GM18519 (cell line): ENCODE results near the gene SPARC.
"Not testable (repeated sequence)": the region's sequence is repeated elsewhere in the genome, so short reads cannot be mapped to it uniquely, and the experiment has no call there.

ENCODE experiments used
- ATAC-seq: cut with Tn5 transposase; IDR thresholded peaks from one replicate; pipeline ENCODE4 v1.9.1; 2021; ENCODE audit warnings: mild to moderate bottlenecking, moderate library complexity; ENCODE audit not compliant: unreplicated experiment, low FRiP score

Gene SPARC, protein sequence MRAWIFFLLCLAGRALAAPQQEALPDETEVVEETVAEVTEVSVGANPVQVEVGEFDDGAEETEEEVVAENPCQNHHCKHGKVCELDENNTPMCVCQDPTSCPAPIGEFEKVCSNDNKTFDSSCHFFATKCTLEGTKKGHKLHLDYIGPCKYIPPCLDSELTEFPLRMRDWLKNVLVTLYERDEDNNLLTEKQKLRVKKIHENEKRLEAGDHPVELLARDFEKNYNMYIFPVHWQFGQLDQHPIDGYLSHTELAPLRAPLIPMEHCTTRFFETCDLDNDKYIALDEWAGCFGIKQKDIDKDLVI

DNA sequence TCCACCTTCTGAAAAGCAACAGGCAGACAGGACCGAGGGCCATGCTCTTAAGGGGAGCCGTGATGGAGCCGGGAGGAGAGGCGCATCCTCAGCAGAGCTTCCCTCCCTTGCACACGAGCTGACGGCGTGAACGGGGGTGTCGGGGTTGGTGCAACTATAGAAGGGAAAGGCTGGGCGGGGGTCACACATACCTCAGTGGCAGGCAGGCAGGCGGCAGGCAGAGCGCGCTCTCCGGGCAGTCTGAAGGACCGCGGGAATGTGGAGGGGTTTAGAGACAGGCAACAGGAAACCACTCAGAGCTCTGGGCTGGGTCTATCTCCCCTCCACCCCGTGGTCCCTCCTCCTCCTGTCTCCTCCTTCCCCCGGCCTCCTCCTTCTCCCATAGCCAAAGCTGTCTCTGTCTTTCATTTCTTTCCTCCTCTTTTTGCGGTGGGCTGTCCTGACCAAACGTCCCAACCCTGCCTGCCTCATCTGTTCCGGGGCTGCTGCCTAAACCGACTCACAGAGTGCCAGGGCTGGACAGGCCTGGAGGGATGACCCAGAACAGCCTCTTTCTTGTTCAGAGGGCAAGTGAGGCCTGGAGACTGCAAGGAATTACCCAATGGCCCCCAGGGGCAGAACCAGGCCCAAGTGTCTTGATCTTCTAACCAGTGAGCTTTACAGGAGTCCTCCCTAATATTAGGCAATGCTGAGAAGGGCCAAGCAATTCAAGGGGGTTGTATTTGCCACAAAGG lies at the start of gene SPARC:
TSS of gene SPARC (minus strand) at position 242 of the 734 bp plus-strand sequence. CDS start 10,727 bp downstream, outside the sequence.
- ATAC-seq, result peak; percentile 61

DNA sequence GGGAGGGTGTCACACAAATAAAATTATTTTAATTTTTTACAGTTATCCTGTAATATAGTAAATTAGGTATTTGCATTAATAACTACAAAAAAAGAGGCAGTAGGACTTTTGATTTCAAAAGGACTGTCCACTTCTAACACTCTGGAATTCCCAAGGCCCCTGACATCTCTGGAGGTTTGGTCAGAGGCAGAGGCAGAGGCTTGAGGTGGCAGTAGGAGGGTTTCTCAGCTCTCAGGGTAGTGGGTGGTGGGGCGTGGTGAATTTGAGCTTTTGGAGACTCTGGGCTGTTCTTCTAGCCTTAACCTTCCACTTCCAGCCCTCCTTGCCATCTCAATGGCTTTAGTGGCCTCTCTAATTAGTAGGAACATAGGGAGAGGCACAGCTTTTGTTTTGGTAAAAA lies 48.9 kb upstream of the SPARC start:
- ATAC-seq, result no peak

DNA sequence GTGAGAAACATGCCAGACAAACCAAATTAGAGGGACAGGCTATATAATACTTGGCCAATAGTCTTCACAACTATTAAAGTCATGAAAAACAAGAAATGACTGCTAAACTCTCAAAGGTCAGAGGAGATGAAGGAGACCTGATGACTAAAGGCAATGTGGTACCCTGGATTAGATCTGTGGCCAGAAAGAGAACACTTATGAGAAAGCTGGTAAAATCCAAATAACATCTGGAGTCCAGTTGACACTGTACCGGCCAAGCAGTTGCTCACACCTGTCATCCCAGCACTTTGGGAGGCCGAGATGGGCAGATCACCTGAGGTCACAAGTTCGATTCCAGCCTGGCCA lies 47.3 kb upstream of the SPARC start:
- no peak for ATAC-seq

DNA sequence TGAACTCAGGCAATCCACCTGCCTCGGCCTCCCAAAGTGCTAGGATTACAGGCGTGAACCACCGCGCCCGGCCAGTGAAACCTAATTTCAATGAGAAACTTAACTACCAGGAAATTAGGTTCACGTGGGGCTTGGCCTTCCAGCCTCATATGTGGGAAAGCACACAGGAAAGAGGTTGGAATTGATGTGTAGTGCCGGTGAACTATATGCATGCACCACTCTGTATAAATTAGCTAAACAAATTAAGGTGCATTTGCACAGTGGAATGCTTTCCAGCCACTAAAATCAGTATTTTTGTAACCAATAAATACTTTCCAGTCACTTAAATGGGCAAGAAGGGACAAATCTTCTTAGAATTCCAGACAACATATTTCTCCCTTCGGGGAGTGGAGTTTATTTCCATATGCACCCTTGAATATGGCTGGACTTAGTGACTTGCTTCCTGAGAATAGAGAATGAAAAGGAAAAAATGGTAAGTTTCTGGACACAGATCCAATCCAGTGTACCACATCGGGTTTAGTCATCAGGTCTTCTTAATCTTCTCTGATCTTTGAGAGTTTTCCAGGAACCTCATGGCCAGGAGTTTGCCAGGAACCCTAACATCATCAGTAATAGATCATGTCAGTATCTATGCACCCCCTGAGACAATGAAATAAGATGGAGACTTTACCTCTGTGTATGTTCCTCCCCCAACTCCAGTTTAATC lies 46.8 kb upstream of the SPARC start:
- ATAC-seq, result no peak

DNA sequence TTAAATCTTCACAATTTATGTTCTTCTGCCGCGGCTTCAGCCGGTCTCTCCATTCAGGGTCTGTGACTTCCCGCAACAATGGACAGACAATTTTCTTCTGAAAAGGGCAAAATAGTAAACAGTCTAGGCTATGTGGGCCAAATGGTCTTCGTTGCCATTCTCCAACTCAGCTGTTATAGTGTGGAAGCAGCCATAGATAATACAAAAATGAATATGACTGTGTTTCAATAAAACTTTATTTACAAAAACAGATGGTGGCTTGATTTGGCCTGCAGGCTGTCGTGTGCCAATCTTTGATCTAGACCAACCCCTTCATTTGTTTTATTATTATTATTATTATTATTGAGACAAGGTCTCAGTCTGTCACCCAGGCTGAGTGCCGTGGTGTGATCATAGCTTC lies 43.7 kb upstream of the SPARC start:
- ATAC-seq, result no peak

DNA sequence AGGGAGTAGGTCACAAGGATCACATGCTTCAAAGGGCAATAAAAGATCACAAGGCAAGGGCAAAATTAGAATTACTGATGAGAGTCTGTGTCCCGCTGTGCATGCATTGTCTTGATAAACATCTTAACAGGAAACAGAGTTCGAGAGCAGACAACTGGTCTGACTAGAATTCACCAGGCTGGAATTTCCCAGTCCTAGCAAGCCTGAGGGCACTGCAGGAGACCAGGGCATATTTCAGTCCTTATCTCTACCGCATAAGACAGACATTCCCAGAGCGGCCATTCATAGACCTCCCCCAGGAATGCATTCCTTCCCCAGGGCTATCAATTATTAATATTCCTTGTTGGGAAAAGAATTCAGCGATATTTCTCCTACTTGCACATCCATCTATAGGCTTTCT lies 42.9 kb upstream of the SPARC start:
- not testable (repeated sequence) for ATAC-seq

DNA sequence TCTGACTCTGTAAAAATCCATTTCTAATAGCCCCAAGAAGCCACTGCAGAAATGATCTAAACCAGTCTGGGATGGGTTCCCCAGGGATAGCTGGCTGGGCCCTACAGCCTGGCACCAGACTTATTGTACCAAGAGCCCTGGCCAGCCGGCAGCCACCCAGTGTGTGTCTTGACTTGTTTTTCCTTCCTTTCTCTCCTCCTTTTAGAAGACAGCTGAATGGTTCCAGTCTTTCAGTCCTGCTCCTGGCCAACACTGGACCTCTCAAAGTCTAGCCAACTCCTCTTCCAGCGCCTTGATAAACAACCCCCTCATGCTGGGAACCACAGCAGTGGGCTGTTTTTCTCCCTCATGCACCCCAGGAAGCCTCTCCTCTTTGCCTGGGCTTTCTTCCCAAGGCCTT lies 37.6 kb upstream of the SPARC start:
- no peak for ATAC-seq

DNA sequence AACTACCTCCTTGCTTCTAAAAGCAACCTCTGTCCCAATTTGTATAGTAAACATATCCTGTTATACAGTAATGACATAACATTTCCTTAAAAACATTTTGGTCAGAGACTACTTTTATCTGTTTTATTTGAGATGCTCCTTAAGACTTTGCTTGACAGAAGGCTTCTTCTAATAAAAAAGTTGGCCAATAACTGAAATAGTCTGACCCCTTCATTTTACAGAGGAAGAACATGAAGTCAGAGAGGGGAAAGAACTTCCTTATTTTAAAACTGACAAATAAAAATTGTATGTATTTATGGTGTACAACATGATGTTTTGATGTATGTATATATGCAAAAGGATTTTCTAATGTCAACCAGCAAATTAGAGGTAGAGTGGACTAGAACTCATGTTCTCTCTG lies 35.8 kb upstream of the SPARC start:
- no peak for ATAC-seq

DNA sequence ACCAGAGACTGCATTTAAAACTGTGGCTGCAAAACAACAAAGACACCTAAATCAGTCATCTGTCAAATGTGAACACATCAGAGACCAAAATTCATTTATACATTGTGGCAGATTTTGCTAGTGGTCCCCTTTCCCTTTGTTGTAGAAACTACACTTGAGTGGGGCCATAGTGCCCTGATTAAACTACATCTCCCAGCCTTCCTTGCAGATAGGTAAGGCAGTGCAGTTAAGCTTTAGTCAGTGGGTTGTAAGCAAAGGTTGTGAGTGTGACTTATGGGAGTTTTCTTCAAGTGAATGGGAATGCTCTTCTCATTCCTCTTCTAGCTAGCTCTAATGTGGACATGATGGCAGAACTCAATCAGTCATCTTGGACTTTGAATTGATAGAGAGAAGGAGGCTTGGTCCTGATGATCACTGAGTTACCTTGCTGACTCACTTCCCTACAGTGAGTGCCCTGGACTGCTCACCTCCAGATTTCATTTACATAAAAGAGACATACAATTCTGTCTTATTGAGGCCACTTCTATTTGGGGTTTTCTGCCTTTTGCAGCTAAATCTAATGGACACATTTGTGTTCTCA lies 35.2 kb upstream of the SPARC start:
- no peak for ATAC-seq

DNA sequence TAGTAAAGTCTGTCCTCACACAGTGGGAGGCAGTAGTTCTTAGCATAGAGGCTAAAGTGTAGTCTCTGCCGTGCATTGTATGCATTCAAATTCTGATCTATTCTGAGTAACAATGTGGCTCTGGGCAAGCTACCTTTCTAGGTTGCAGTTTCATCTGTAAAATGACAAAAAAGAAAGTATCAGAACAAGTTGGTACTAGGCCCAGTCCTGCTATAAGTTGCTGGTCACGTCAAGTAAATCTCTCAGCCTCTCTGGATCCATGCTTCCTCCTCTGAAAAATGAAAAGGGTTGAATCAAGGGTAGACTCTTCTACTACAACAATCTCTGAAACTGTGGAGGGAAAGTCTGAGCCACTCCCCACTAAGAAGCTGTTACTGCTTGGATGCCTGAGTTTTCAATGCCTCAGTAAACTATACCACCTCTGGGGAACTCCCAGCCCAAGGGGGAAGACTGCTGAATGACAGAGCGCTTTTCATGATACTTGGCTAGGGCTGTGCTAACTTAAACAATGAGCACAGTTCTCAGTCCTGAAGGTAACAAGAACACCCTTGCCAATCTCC lies 34.5 kb upstream of the SPARC start:
- ATAC-seq, result peak; percentile 81

DNA sequence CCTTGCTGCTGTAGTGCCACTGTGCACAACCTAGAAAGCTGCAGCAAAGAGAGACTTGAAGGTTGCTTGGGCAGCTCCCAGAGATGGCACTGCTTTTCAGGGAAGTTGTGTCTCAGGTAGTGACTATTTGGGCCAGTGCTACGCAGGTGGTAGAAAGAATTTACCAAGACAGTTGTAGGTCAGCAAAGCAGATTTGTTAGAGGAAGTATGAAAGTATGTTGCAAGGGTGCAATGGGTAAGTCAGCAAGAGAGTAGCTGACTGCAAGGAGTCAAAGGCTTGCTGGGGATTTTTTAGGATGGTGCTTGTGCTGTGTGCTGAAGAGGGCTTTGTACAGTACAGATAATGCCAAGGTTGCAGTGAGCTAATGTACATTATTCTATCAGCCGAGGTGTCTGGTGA lies 33.5 kb upstream of the SPARC start:
- no peak for ATAC-seq

DNA sequence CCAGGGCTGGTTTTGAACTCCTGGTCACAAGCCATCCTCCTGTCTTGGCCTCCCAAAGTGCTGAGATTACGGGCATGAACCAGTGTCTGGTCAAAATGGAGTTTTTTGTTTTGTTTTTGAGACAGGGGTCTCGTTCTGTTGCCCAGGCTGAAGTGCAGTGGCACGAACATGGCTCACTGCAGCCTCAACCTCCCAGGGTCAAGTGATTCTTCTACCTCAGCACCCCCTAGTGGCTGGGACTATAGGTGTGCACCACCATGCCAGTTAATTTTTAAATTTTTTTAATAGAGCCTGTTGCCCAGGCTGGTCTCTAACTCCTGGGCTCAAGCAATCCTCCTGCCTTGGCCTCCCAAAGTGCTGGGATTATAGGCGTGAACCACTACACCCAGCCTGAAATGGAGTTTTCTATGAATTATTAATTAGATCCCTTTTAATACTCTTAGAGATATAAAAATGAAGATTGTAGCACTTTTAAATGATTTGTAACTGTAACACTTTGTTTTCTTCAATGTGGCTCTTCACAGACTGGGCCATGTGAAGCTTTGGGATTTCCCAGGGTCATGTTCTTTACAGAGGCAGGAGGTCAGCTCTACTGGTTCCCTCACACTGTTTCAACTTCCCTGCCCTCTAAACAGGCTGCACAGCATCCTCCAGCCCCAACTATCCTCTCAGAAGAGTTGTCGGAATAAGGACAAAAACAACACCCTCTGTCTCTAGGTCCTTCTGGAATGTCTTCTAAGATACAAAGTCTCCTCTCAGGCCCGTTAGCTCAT lies 32.7 kb upstream of the SPARC start:
- ATAC-seq, result no peak

DNA sequence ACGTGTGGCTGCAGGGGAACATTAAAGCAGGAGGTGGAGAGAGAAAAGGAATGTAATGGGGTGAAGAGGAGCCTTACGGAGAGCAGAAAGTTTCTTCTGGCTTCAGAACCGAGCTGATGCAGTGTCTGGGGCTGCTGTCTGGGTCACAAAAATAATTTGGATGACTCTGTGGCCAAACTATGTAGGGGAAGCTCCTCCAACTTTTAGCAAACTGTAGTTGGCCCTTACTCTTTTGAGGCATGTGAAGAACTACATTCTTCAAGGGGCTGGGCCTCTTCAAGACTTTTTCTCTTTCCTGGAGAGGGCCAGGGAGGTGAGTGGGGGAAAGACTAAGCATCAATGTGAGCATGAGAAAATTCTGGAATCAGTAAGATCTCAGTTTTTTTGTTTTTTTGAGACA lies 31.9 kb upstream of the SPARC start:
- ATAC-seq, result no peak

DNA sequence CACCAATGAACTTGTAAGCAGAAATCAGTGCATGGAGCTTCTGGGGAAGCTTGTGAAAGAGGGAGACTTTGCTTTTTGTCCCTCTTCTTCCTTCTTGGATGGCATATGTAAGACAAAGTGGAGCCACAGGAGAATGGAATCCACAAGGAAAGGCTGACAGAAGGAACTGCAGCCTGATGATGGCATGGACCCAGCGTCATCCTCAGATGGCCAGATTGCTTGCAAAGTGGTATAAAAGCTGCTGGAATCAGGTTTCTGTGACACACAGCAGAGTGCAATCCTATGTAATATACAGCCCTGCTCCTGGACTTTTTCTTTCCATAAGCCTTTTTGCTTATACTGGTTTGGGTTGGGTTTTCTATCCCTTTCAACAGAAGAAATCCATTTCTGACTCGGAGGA lies 31.4 kb upstream of the SPARC start:
- ATAC-seq, result no peak

DNA sequence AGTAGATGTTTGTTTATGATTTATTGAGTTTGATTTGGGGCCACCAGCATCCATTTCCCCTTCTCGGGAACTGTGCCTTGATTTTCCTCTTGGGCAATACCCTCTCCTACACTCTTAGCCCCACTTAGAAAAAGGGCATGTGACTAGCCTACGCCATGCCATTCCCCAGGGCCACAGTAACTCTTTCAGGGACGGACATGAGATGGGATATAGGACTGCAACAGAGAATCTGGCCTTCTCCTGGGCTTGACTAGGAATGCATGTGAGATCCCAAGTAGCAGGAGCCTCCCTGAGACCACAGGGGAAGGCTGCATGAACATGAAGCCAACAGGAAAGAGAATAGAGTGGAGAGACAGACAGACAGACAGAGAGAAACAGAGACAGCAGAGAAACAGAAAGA lies 30.7 kb upstream of the SPARC start:
- no peak for ATAC-seq

DNA sequence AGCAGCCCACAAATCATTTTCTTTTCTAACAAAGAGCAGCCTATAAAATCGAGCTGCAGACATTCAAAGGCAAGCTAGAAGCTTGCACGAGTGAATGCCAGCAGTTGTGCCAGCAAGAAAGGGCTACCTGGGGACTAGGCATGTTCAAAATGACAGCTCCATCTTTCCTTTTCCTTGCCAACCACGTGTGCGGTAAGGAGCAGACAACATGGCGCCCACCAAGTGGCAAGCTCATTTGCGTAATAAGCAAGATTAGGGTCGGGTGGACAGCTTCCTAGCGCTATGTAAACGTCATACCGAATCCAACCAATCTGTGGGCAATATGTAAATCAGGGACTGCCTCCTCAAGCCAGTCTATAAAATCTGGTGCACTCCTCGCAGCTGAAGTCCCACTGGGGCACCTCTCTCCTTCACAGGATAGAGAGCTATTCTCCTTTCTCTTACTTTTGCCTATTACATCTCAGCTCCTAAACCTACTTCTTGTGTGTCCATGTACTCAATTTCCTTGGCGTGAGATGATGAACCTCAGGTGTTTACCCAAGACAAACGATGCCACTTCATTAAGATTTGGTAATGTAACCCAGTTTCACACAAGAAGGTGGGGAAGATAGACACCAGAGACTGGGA lies 22.5 kb upstream of the SPARC start:
- no peak for ATAC-seq

DNA sequence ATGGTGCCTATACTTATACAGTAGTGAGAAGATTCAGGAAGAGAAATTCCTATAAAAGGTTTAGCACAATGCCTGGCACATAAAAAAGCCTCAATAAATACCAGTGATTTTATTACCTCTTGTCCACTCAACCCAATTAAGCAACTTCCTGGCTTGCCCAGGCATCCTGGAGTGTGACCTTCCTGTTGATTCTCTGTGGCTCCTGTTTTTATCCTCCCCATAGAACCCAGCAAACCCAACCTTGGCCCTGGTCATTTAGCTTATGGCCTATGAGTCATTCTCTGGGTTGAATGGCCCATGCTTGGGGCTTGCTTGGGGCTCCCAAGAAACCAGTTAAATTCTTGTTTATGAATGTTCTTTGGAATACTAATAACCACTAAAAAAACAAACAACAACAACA lies 21.4 kb upstream of the SPARC start:
- no peak for ATAC-seq

DNA sequence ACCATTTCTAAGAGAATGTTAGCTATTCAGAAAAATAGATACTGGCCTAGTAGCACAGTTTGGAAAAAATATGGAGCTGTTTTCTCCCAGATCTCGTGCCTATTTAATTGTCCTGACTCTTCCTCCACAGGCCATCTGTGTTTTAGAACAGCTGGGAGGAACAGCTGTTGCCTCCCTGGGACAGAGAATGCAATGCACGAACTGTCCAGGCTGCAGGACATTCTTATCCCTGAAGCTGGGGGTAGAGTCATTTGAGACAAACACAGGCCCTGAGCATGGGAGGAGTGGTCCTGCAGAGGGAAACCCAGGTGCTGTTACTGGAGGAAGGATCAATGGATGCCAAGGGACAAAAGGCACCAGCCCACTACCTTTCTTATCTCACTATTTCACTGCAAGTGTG lies 20.9 kb upstream of the SPARC start:
- ATAC-seq, result no peak

DNA sequence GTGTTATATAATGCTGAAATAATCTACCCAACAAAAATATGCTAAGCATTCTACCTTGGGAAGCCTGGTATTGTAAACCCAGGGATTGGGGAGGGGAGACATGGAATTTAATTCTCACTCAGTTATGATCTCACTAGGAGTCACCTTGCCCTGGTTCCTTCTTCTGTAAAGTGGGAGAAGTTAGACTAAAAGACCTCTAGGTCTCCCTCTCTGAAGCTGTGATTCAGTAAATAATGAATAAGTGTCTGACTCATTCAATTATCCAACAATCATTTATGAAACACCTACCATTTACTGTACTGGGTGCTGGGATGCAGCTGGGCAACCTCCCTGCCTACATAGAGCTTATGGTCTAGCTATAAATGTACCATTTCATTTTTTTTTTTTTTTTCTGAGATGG lies 20.2 kb upstream of the SPARC start:
- no peak for ATAC-seq

DNA sequence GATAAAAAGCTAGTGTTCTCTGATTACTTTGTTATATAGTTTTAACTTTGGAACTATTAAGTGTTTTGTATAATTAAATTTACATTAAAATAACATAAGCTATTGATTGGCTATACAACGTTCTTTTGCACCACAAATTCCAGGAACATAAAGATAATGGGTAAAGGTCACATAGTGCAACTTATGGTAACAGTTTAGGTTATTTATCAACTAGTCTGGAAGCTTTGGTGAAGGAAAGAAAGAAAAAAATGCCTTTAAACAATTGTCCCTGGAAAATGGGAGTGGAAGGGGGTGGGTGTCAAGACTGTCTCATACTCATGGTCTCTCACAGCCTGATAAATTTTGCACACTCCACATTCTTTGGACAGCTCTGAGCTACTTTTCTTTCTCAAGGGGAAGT lies 17.1 kb upstream of the SPARC start:
- ATAC-seq, result no peak
